CD14-positive monocyte (primary cell): Measurements from ENCODE around the gene TMEM175. TPM values are rescaled to one million over a fixed set of nuclear protein-coding genes. Genes with fewer than 3 reads are reported as not detected.

Source experiments
- DNase-seq, 3 donors: peaks; one replicate each; pipeline ENCODE4 v3.0.0-alpha.2; 2011 to 2022
- H2AFZ ChIP-seq: 2 replicates; pipeline ENCODE4 v1.6.0; 2012; ENCODE audit warnings: mild to moderate bottlenecking, low read depth, low read length, inconsistent platforms; ENCODE audit not compliant: insufficient read depth, poor library complexity, severe bottlenecking
- H3K27ac ChIP-seq, 2 donors: 1 replicate in 1 of 2; 2 replicates in 1 of 2; pipeline ENCODE4 v1.5.1; 2012 to 2013; ENCODE audit warnings: low read length in 2 of 2, control low read depth in 1 of 2, inconsistent platforms in 1 of 2, low read depth in 1 of 2, mild to moderate bottlenecking in 1 of 2
- H3K27me3 ChIP-seq, 2 donors: one replicate each; pipeline versions ENCODE4 v1.6.0 to v1.6.1; 2011 to 2013; ENCODE audit warnings: low read length in 2 of 2; ENCODE audit not compliant: control insufficient read depth in 2 of 2, insufficient read depth in 2 of 2
- H3K36me3 ChIP-seq, 2 donors: replicated peaks in 1 of 2; 1 replicate in 1 of 2; 2 replicates in 1 of 2; pipeline versions ENCODE4 v1.5.1 to v1.6.1; 2012 to 2013; ENCODE audit warnings: low read length in 2 of 2, control low read depth in 1 of 2, inconsistent platforms in 1 of 2, mild to moderate bottlenecking in 1 of 2; ENCODE audit not compliant: insufficient read depth in 2 of 2, control insufficient read depth in 1 of 2
- H3K4me1 ChIP-seq, 2 donors: 1 replicate in 1 of 2; 2 replicates in 1 of 2; pipeline versions ENCODE4 v1.5.1 to v1.6.1; 2012 to 2013; ENCODE audit warnings: low read length in 2 of 2, control low read depth in 1 of 2, inconsistent platforms in 1 of 2, mild to moderate bottlenecking in 1 of 2, moderate library complexity in 1 of 2; ENCODE audit not compliant: insufficient read depth in 2 of 2, control insufficient read depth in 1 of 2
- H3K4me2 ChIP-seq: replicated peaks from 2 replicates; pipeline ENCODE3; 2012; ENCODE audit warnings: low read length, moderate library complexity, mild to moderate bottlenecking; ENCODE audit not compliant: poor library complexity, severe bottlenecking; ENCODE audit errors: extremely low read depth
- H3K4me3 ChIP-seq, 3 experiments: fragments of 200-600 bp in 1 of 3; sonication (generic) in 1 of 3; replicated peaks in 1 of 3; 1 replicate in 2 of 3; 2 replicates in 1 of 3; pipeline ENCODE4 v1.5.1; 2011 to 2013; ENCODE audit warnings: low read length in 3 of 3, mild to moderate bottlenecking in 3 of 3, control low read depth in 2 of 3, low read depth in 2 of 3, inconsistent platforms in 1 of 3, moderate library complexity in 1 of 3
- H3K79me2 ChIP-seq: 2 replicates; pipeline ENCODE4 v1.6.0; 2012; ENCODE audit warnings: mild to moderate bottlenecking, control low read depth, inconsistent platforms, low read length, moderate library complexity; ENCODE audit not compliant: insufficient read depth
- H3K9ac ChIP-seq: 2 replicates; pipeline ENCODE4 v1.6.0; 2017; ENCODE audit warnings: low read length, mild to moderate bottlenecking; ENCODE audit not compliant: insufficient read depth, poor library complexity, severe bottlenecking
- H3K9me3 ChIP-seq, 2 donors: replicated peaks in 1 of 2; 1 replicate in 1 of 2; 2 replicates in 1 of 2; pipeline versions ENCODE4 v1.5.1 to v1.6.1; 2012 to 2013; ENCODE audit warnings: low read length in 2 of 2, control low read depth in 1 of 2; ENCODE audit not compliant: control insufficient read depth in 1 of 2, insufficient read depth in 1 of 2
- H4K20me1 ChIP-seq: 2 replicates; pipeline ENCODE4 v1.6.0; 2012; ENCODE audit warnings: mild to moderate bottlenecking, low read length, control low read depth, moderate library complexity; ENCODE audit not compliant: insufficient read depth
- H3K27ac Mint-ChIP-seq, 7 donors: one replicate each; pipeline ENCODE4 v1.8.0; 2020; ENCODE audit warnings: mild to moderate bottlenecking in 7 of 7, mixed read lengths in 7 of 7, moderate library complexity in 6 of 7, inconsistent platforms in 2 of 7
- H3K27me3 Mint-ChIP-seq, 3 donors: one replicate each; pipeline ENCODE4 v1.8.0; 2021 to 2022; ENCODE audit warnings: low read depth in 3 of 3, mild to moderate bottlenecking in 3 of 3, mixed read lengths in 3 of 3, moderate library complexity in 3 of 3, inconsistent platforms in 1 of 3
- H3K36me3 Mint-ChIP-seq, 2 donors: one replicate each; pipeline ENCODE4 v1.8.0; 2020; ENCODE audit warnings: mixed read lengths in 2 of 2, inconsistent platforms in 1 of 2, mild to moderate bottlenecking in 1 of 2
- H3K4me1 Mint-ChIP-seq: one replicate; pipeline ENCODE4 v1.8.0; 2020; ENCODE audit warnings: mild to moderate bottlenecking, mixed read lengths
- H3K4me3 Mint-ChIP-seq, 2 donors: one replicate each; pipeline ENCODE4 v1.8.0; 2020; ENCODE audit warnings: mild to moderate bottlenecking in 2 of 2, mixed read lengths in 2 of 2, moderate library complexity in 1 of 2
- H3K9me3 Mint-ChIP-seq, 7 donors: one replicate each; pipeline ENCODE4 v1.8.0; 2020 to 2022; ENCODE audit warnings: mixed read lengths in 7 of 7, mild to moderate bottlenecking in 6 of 7, moderate library complexity in 6 of 7, inconsistent platforms in 2 of 7
- CTCF ChIP-seq: fragments of 200-600 bp; IDR thresholded peaks from one replicate; pipeline ENCODE4 v1.8.0; 2022; ENCODE audit warnings: antibody characterized with exemption, mild to moderate bottlenecking
- WGBS: methylation state at CpG from one replicate; pipeline ENCODE4 v1.1.5; 2013; ENCODE audit warnings: missing lambda C conversion rate; ENCODE audit not compliant: insufficient coverage; 5-methylcytosine and 5-hydroxymethylcytosine counted together
- intact Hi-C, 2 donors: fragments of 100-400 bp; cut with micrococcal nuclease; formaldehyde crosslinking; loops; one replicate each; pipeline versions ENCODE4 v1.15.0 to v1.15.1; 2023
- polyA plus RNA-seq, 3 donors: library from polyadenylated mRNA; depleted of rRNA in 1 of 3; unstranded in 2 of 3; stranded (reverse) in 1 of 3; fragments of 300-500 nt in 2 of 3; fragments of >200 nt in 1 of 3; fragmentation: Illumina TruSeq in 2 of 3; gene quantifications; 1 replicate in 2 of 3; 2 replicates in 1 of 3; pipeline ENCODE4 v1.2.3, GENCODE V29; 2012 to 2021

Gene TMEM175
- polyA plus RNA-seq, 3 donors, result 18.9 to 216 (median 20.7) TPM

GRCh38 chr4:964346-965025 is 32.2 kb downstream of the TMEM175 start:
- peaks cover 0 to 15% of the 10 kb centered on the region in 2 donors for H3K27me3 ChIP-seq
- H3K4me2 ChIP-seq, result no peak overlapping the region
- H3K9me3 ChIP-seq, result no peaks in the 10 kb centered on the region
- H3K4me1 ChIP-seq, result no peaks in the 10 kb centered on the region
- peaks cover 13 to 25% of the 10 kb centered on the region in 2 donors for H3K36me3 Mint-ChIP-seq
- no peak overlapping the region for H3K4me3 Mint-ChIP-seq
- H3K27me3 Mint-ChIP-seq, result peaks cover 2 to 11% (median 6%) of the 10 kb centered on the region in 3 donors
- DNase-seq, result no peak
- no peak for TF ChIP-seq CTCF
- no peaks in the 10 kb centered on the region for H3K79me2 ChIP-seq
- peaks cover 23% of the 10 kb centered on the region for H4K20me1 ChIP-seq
- intact Hi-C loops, result no loop called here
- no peaks in the 10 kb centered on the region for H3K9me3 Mint-ChIP-seq
- H3K36me3 ChIP-seq, result peaks cover 18 to 70% of the 10 kb centered on the region in 2 donors
- H2AFZ ChIP-seq, result no peak overlapping the region
- no peak overlapping the region for H3K9ac ChIP-seq
- no peak overlapping the region for H3K27ac ChIP-seq
- 98% methylated on average over 19 of the region's 23 CpGs for WGBS
- H3K4me1 Mint-ChIP-seq, result no peaks in the 10 kb centered on the region
- H3K4me3 ChIP-seq, result no peak overlapping the region
- no peak overlapping the region for H3K27ac Mint-ChIP-seq

GRCh38 chr4:965048-965765 is 32.9 kb downstream of the TMEM175 start:
- intact Hi-C loops, result no loop called here
- H3K9ac ChIP-seq, result no peak overlapping the region
- H3K4me3 Mint-ChIP-seq, result no peak overlapping the region
- DNase-seq, result no peak
- no peak overlapping the region for H3K27ac ChIP-seq
- WGBS, result 93% methylated on average over 24 of the region's 26 CpGs
- peaks cover 2 to 11% (median 9%) of the 10 kb centered on the region in 3 donors for H3K27me3 Mint-ChIP-seq
- peaks cover 13 to 26% of the 10 kb centered on the region in 2 donors for H3K36me3 Mint-ChIP-seq
- H3K9me3 Mint-ChIP-seq, result no peaks in the 10 kb centered on the region
- H3K27ac Mint-ChIP-seq, result no peak overlapping the region
- no peak overlapping the region for H3K4me3 ChIP-seq
- no peak for TF ChIP-seq CTCF
- peaks cover 0 to 15% of the 10 kb centered on the region in 2 donors for H3K27me3 ChIP-seq
- H3K9me3 ChIP-seq, result no peaks in the 10 kb centered on the region
- H3K4me2 ChIP-seq, result no peak overlapping the region
- H3K4me1 Mint-ChIP-seq, result peaks cover under 1% of the 10 kb centered on the region
- H4K20me1 ChIP-seq, result peaks cover 21% of the 10 kb centered on the region
- H2AFZ ChIP-seq, result no peak overlapping the region
- H3K36me3 ChIP-seq, result peaks cover 18 to 63% of the 10 kb centered on the region in 2 donors
- no peaks in the 10 kb centered on the region for H3K79me2 ChIP-seq
- peaks cover under 1 to 1% of the 10 kb centered on the region in 2 donors for H3K4me1 ChIP-seq
